Measurements from ENCODE around the gene MED8.
A peak's percentile ranks its signal among the peaks of the same experiment; 100 is the strongest.

MED8 gene

GRCh38 chr1:43367026-43367903 lies 22.3 kb downstream of the MED8 start:
- no peak for DNase-seq (ENCODE audit: low read depth)
- peak overlapping the region; percentile 84 for H3K4me3 ChIP-seq (ENCODE audit: low read depth, low read length)
- TF ChIP-seq CTCF (IDR thresholded peaks at IDR 0.05; ENCODE audit: control insufficient read depth, extremely low read depth, insufficient read depth), result 0 out of 2 replicates have a peak, but pooled peaks have one; percentile 6

- no peak for TF ChIP-seq CTCF (IDR thresholded peaks at IDR 0.05; ENCODE audit: control insufficient read depth, extremely low read depth, insufficient read depth)
- DNase-seq (ENCODE audit: low read depth), result no peak
- H3K4me3 ChIP-seq (ENCODE audit: low read depth, low read length), result peak overlapping the region; percentile 84
Observed at GRCh38 chr1:43366601-43367025, 23.0 kb downstream of the MED8 start.

GRCh38 chr1:43366179-43366578 lies 23.4 kb downstream of the MED8 start:
- H3K4me3 ChIP-seq (ENCODE audit: low read depth, low read length), result peak overlapping the region; percentile 84
- no peak for TF ChIP-seq CTCF (IDR thresholded peaks at IDR 0.05; ENCODE audit: control insufficient read depth, extremely low read depth, insufficient read depth)
- DNase-seq (ENCODE audit: low read depth), result no peak

GRCh38 chr1:43365678-43366077 lies 23.9 kb downstream of the MED8 start:
- peak overlapping the region; percentile 84 for H3K4me3 ChIP-seq (ENCODE audit: low read depth, low read length)

GRCh38 chr1:43363935-43364525 lies 25.6 kb downstream of the MED8 start:
- DNase-seq (ENCODE audit: low read depth), result no peak
- no peak for TF ChIP-seq CTCF (IDR thresholded peaks at IDR 0.05; ENCODE audit: control insufficient read depth, extremely low read depth, insufficient read depth)
- no peak overlapping the region for H3K4me3 ChIP-seq (ENCODE audit: low read depth, low read length)

More at GRCh38 chr1:43365678-43366077, 23.9 kb downstream of the MED8 start:
- DNase-seq (ENCODE audit: low read depth), result no peak
- no peak for TF ChIP-seq CTCF (IDR thresholded peaks at IDR 0.05; ENCODE audit: control insufficient read depth, extremely low read depth, insufficient read depth)

- DNase-seq (ENCODE audit: low read depth), result no peak
- no peak for TF ChIP-seq CTCF (IDR thresholded peaks at IDR 0.05; ENCODE audit: control insufficient read depth, extremely low read depth, insufficient read depth)
- H3K4me3 ChIP-seq (ENCODE audit: low read depth, low read length), result no peak overlapping the region
Observed at GRCh38 chr1:43363283-43363934, 26.2 kb downstream of the MED8 start.
